DND-41 (cell line): ENCODE data around the gene SCAI.

ENCODE experiments used
- ATAC-seq: fragments of 200-7000 bp; cut with Tn5 transposase; 3 replicates; pipeline ENCODE4 v1.9.1; 2021; ENCODE audit warnings: low read depth; ENCODE audit not compliant: insufficient read depth
- DNase-seq: peaks from one replicate; pipeline ENCODE4 v3.0.0-alpha.2; 2020
- H2AFZ ChIP-seq: 2 replicates; pipeline ENCODE4 v1.6.0; 2012; ENCODE audit warnings: low read depth, low read length
- H3K27ac ChIP-seq: 2 replicates; pipeline ENCODE4 v1.5.1; 2012; ENCODE audit warnings: low read length, inconsistent platforms
- H3K27me3 ChIP-seq: fragments of 200-600 bp; sonication (generic); 2 replicates; pipeline ENCODE4 v1.6.0; 2012; ENCODE audit warnings: low read length, mild to moderate bottlenecking, inconsistent platforms; ENCODE audit not compliant: insufficient read depth, poor library complexity
- H3K36me3 ChIP-seq: 2 replicates; pipeline ENCODE4 v1.5.1; 2012; ENCODE audit warnings: low read length, inconsistent platforms; ENCODE audit not compliant: insufficient read depth
- H3K4me1 ChIP-seq: 2 replicates; pipeline ENCODE4 v1.5.1; 2012; ENCODE audit warnings: mild to moderate bottlenecking, low read length; ENCODE audit not compliant: insufficient read depth
- H3K4me2 ChIP-seq: 2 replicates; pipeline ENCODE4 v1.6.0; 2012; ENCODE audit warnings: mild to moderate bottlenecking, moderate library complexity, low read length, inconsistent platforms; ENCODE audit not compliant: insufficient read depth
- H3K4me3 ChIP-seq, 2 experiments: fragments of 200-600 bp in 1 of 2; shearing (Covaris generic) in 1 of 2; 2 replicates each; pipeline ENCODE4 v1.5.1; 2012 to 2016; ENCODE audit warnings: inconsistent platforms in 2 of 2, low read length in 2 of 2, mild to moderate bottlenecking in 2 of 2, low read depth in 1 of 2, moderate library complexity in 1 of 2
- H3K79me2 ChIP-seq: 2 replicates; pipeline ENCODE4 v1.6.0; 2012; ENCODE audit warnings: low read length, inconsistent platforms; ENCODE audit not compliant: insufficient read depth
- H3K9ac ChIP-seq: 2 replicates; pipeline ENCODE4 v1.6.0; 2012; ENCODE audit warnings: low read depth, mild to moderate bottlenecking, inconsistent platforms, low read length, moderate library complexity
- H3K9me3 ChIP-seq: 2 replicates; pipeline ENCODE4 v1.5.1; 2012; ENCODE audit warnings: low read length, moderate library complexity, mild to moderate bottlenecking, inconsistent platforms; ENCODE audit not compliant: insufficient read depth, severe bottlenecking
- H4K20me1 ChIP-seq: 2 replicates; pipeline ENCODE4 v1.6.0; 2012; ENCODE audit warnings: low read length; ENCODE audit not compliant: insufficient read depth
- CTCF ChIP-seq: IDR thresholded peaks from 2 replicates; pipeline ENCODE4 v1.5.1; 2012; ENCODE audit warnings: borderline replicate concordance, low read length, moderate library complexity, mild to moderate bottlenecking; ENCODE audit not compliant: poor library complexity, severe bottlenecking; ENCODE audit errors: extremely low read depth
- EZH2 ChIP-seq: IDR thresholded peaks from 3 replicates; pipeline ENCODE4 v1.6.1; 2012; ENCODE audit warnings: borderline replicate concordance, low read depth, mild to moderate bottlenecking, moderate library complexity, low read length, inconsistent platforms; ENCODE audit not compliant: severe bottlenecking

Gene SCAI

GRCh38 chr9:125043631-125044030 is 99.7 kb downstream of the SCAI start:
- TF ChIP-seq EZH2 (no peak), CTCF (no peak)
- Histone ChIP-seq H3K79me2 (peaks cover 13% of the 10 kb centered on the region; the same call in 1 of the 2 replicates), H3K4me1 (no peaks in the 10 kb centered on the region), H3K9me3 (no peaks in the 10 kb centered on the region), H3K27me3 (no peaks in the 10 kb centered on the region), H3K27ac (no peak overlapping the region), H2AFZ (no peak overlapping the region), H3K36me3 (peaks cover 31% of the 10 kb centered on the region), H4K20me1 (no peaks in the 10 kb centered on the region; the same call in 1 of the 2 replicates), H3K9ac (no peak overlapping the region), H3K4me2 (no peak overlapping the region), H3K4me3 (no peak overlapping the region)
- DNase-seq (no peak), ATAC-seq (peak; percentile 24; the same call in 1 of the 3 replicates)

GRCh38 chr9:125043148-125043547 is 100.2 kb downstream of the SCAI start:
- no peaks in the 10 kb centered on the region; the same call in 1 of the 2 replicates for H4K20me1 ChIP-seq
- H3K36me3 ChIP-seq: peaks cover 30% of the 10 kb centered on the region
- H3K79me2 ChIP-seq: peaks cover 13% of the 10 kb centered on the region; the same call in 1 of the 2 replicates
- H3K9me3 ChIP-seq: no peaks in the 10 kb centered on the region
- DNase-seq (no peak), ATAC-seq (no peak)
- no peaks in the 10 kb centered on the region for H3K4me1 ChIP-seq
- H3K9ac ChIP-seq: no peak overlapping the region
- H2AFZ ChIP-seq: no peak overlapping the region
- H3K4me2 ChIP-seq: no peak overlapping the region
- no peaks in the 10 kb centered on the region for H3K27me3 ChIP-seq
- no peak overlapping the region for H3K4me3 ChIP-seq
- TF ChIP-seq EZH2 (no peak), CTCF (no peak)
- no peak overlapping the region for H3K27ac ChIP-seq

GRCh38 chr9:125038166-125038565 is 105.2 kb downstream of the SCAI start:
- Histone ChIP-seq H3K9ac (no peak overlapping the region), H2AFZ (no peak overlapping the region), H3K27me3 (no peaks in the 10 kb centered on the region), H3K9me3 (no peaks in the 10 kb centered on the region), H3K36me3 (no peaks in the 10 kb centered on the region; the same call in 1 of the 2 replicates), H3K79me2 (peaks cover 13% of the 10 kb centered on the region; the same call in 1 of the 2 replicates), H3K27ac (no peak overlapping the region), H4K20me1 (no peaks in the 10 kb centered on the region; the same call in none of the 2 replicates), H3K4me3 (no peak overlapping the region), H3K4me2 (no peak overlapping the region), H3K4me1 (no peaks in the 10 kb centered on the region)
- DNase-seq (no peak), ATAC-seq (no peak)
- TF ChIP-seq EZH2 (no peak), CTCF (no peak)

GRCh38 chr9:125028041-125028440 is 115.3 kb downstream of the SCAI start:
- H3K4me1 ChIP-seq: no peaks in the 10 kb centered on the region
- H4K20me1 ChIP-seq: no peaks in the 10 kb centered on the region
- no peak for TF ChIP-seq CTCF
- TF ChIP-seq EZH2: no peak
- H3K27ac ChIP-seq: no peak overlapping the region
- no peak for ATAC-seq
- no peaks in the 10 kb centered on the region for H3K27me3 ChIP-seq
- H3K36me3 ChIP-seq: peaks cover 39% of the 10 kb centered on the region
- no peaks in the 10 kb centered on the region for H3K9me3 ChIP-seq
- no peak for DNase-seq
- H3K9ac ChIP-seq: no peak overlapping the region
- peaks cover 7% of the 10 kb centered on the region; the same call in 1 of the 2 replicates for H3K79me2 ChIP-seq
- no peak overlapping the region for H2AFZ ChIP-seq
- no peak overlapping the region for H3K4me2 ChIP-seq
- no peak overlapping the region for H3K4me3 ChIP-seq
